ENCODE results near the gene GCDH.

GCDH gene

DNA sequence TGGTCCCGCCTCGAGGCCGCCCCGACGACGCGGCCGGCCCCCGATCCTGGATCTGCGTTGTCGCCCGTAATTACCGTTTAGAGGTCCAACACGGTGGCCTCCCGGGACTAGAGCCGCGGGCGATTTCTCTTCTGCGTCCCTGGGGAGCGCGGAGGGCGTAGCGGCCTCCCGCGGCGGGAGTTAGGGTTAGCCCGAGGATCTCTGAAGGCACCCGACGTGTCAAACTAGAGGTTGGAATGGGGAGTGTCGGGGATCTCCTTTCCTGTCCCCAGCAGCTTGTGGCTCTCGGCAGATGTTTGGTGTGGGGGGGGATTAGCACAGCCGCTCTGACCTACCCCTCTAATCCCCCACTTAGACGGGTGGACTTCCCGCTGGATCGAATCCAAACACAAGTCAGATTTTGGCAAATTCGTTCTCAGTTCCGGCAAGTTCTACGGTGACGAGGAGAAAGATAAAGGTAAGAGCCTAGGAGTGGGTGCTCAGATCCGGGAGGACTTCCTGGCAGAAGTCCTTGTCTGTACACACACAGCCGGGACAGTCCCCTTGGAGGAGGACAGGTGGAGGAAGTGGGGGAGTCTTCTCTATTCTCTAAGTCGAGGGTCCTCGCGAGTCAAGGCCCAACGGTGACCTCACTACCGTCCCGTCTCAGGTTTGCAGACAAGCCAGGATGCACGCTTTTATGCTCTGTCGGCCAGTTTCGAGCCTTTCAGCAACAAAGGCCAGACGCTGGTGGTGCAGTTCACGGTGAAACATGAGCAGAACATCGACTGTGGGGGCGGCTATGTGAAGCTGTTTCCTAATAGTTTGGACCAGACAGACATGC, 48.0 kb downstream of the GCDH start:
- H3K4me3 ChIP-seq (ENCODE audit: low read length): peak overlapping the region; percentile 84
- no peak for DNase-seq (ENCODE audit: low read depth)
- TF ChIP-seq, protein P1, sequence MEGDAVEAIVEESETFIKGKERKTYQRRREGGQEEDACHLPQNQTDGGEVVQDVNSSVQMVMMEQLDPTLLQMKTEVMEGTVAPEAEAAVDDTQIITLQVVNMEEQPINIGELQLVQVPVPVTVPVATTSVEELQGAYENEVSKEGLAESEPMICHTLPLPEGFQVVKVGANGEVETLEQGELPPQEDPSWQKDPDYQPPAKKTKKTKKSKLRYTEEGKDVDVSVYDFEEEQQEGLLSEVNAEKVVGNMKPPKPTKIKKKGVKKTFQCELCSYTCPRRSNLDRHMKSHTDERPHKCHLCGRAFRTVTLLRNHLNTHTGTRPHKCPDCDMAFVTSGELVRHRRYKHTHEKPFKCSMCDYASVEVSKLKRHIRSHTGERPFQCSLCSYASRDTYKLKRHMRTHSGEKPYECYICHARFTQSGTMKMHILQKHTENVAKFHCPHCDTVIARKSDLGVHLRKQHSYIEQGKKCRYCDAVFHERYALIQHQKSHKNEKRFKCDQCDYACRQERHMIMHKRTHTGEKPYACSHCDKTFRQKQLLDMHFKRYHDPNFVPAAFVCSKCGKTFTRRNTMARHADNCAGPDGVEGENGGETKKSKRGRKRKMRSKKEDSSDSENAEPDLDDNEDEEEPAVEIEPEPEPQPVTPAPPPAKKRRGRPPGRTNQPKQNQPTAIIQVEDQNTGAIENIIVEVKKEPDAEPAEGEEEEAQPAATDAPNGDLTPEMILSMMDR (conservative IDR thresholded peaks at IDR 0.05; ENCODE audit: low read depth, low read length): peak; percentile 29

DNA sequence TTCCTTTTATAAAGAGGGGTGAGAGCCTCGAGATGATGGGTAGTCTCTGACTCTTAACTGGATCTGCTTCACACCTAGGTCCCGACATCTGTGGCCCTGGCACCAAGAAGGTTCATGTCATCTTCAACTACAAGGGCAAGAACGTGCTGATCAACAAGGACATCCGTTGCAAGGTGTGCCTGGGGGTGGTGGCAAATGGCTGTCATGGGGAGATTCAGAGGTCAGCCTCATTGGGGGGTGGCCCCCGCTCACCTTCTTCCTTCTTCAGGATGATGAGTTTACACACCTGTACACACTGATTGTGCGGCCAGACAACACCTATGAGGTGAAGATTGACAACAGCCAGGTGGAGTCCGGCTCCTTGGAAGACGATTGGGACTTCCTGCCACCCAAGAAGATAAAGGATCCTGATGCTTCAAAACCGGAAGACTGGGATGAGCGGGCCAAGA, 49.0 kb downstream of the GCDH start:
- no peak for DNase-seq (ENCODE audit: low read depth)
- TF ChIP-seq, protein P1 (conservative IDR thresholded peaks at IDR 0.05; ENCODE audit: low read depth, low read length): no peak
- peak overlapping the region; percentile 84 for H3K4me3 ChIP-seq (ENCODE audit: low read length)

DNA sequence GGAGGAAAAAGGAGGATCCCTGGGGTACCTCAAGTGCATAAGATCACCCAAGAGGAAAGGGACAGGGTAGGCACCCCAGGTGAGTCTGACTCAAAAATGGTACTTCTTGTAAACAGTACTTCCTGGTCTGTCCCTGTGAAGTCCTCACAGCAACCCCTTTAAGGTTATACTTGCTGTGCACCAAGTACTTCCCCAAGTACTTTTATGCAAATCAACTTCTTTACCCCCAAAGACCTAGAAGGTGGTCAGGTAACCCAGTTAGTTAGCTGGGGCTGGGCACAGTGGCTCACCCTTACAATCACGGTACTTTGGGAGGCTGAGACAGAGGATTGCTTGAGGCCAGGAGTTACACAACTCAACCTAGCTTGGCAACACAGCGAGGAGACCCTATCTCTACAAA, 49.9 kb downstream of the GCDH start:
- H3K4me3 ChIP-seq (ENCODE audit: low read length): peak overlapping the region; percentile 14

DNA sequence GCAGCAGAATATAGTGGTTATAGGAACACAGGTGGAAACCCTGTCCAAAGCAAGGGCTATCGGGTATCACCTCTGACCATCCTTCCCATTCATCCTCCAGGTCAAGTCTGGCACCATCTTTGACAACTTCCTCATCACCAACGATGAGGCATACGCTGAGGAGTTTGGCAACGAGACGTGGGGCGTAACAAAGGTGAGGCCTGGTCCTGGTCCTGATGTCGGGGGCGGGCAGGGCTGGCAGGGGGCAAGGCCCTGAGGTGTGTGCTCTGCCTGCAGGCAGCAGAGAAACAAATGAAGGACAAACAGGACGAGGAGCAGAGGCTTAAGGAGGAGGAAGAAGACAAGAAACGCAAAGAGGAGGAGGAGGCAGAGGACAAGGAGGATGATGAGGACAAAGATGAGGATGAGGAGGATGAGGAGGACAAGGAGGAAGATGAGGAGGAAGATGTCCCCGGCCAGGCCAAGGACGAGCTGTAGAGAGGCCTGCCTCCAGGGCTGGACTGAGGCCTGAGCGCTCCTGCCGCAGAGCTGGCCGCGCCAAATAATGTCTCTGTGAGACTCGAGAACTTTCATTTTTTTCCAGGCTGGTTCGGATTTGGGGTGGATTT, 52.6 kb downstream of the GCDH start:
- H3K4me3 ChIP-seq (ENCODE audit: low read length): no peak overlapping the region
- TF ChIP-seq, protein P1 (conservative IDR thresholded peaks at IDR 0.05; ENCODE audit: low read depth, low read length): no peak
- no peak for DNase-seq (ENCODE audit: low read depth)

More for the DNA sequence above, 49.9 kb downstream of the GCDH start:
- no peak for DNase-seq (ENCODE audit: low read depth)
- TF ChIP-seq, protein P1 (conservative IDR thresholded peaks at IDR 0.05; ENCODE audit: low read depth, low read length): no peak

DNA sequence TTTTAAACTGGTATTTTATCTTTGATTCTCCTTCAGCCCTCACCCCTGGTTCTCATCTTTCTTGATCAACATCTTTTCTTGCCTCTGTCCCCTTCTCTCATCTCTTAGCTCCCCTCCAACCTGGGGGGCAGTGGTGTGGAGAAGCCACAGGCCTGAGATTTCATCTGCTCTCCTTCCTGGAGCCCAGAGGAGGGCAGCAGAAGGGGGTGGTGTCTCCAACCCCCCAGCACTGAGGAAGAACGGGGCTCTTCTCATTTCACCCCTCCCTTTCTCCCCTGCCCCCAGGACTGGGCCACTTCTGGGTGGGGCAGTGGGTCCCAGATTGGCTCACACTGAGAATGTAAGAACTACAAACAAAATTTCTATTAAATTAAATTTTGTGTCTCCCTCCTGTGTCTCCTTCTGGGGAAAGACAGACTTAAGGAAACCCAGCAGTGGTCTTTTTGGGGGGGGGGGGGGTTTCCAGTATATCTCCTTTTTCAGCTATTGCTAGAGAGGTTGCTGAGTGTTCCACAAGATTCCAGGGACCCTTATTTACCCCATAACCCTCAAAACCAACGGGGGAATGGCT, 53.2 kb downstream of the GCDH start:
- DNase-seq (ENCODE audit: low read depth): no peak
- no peak overlapping the region for H3K4me3 ChIP-seq (ENCODE audit: low read length)
- TF ChIP-seq, protein P1 (conservative IDR thresholded peaks at IDR 0.05; ENCODE audit: low read depth, low read length): no peak

DNA sequence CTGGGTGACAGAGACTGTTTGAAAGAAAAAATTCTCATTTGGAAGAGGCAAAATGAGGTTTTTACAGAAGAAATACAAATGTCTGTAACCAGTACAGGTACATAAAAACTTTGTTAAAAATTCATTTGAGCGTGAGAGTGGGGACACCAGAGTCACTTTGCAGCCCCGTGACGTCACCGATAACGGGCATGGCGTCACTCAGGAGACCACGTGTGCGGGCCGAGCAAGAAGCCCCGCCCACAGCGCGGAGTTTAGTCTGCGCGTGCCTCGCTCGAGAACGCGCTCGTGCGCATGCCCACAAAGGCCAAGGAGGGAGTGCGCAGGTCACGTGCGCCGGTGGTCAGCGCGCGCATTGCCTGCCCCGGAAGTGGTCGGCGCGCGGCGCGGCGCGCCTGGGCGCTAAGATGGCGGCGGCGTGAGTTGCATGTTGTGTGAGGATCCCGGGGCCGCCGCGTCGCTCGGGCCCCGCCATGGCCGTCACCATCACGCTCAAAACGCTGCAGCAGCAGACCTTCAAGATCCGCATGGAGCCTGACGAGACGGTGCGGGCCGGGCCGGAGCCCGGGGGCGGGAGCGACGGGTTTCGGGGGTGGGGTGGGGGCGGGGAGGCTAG, 54.6 kb downstream of the GCDH start, which contains the start of gene RAD23A:
RAD23A (plus strand) TSS at position 384 of the 613 bp plus-strand sequence; CDS start at position 471, 87 bp downstream.
- DNase-seq (ENCODE audit: low read depth): peak; percentile 90
- TF ChIP-seq, protein P1 (conservative IDR thresholded peaks at IDR 0.05; ENCODE audit: low read depth, low read length): no peak
- peak within 1 kb of the TSS; percentile 79 for H3K4me3 ChIP-seq (ENCODE audit: low read length)

Measured in retinal pigment epithelial cell (primary cell).